ENCODE results near the gene ASPA. TPM values are rescaled to one million over a fixed set of nuclear protein-coding genes. Genes with fewer than 3 reads are reported as not detected.

ASPA gene
- total RNA-seq, 1 donor from 2014 or later = 2.8 TPM

DNA sequence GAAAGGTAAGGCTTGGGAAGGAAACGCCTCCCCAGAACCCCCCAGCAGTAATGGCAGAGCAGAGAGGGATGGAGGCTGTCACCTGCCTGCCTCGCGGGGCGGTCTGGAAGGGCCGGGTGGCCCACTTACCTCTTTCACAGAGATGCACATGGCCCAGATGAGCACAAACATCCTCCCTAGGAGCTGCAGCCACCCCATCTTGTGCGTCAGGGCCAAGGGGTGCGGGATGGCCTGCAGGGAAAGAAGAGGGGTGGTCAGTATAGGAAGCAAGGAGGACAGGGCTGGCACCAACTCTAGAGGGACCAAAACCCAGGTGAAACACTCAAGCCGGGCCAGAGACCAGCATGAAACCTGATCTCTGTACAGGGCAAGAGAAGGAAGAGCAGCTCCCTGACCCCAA lies 52.1 kb downstream of the ASPA start:
- H3K4me3 ChIP-seq = no peak overlapping the region
- TF ChIP-seq, protein P1, sequence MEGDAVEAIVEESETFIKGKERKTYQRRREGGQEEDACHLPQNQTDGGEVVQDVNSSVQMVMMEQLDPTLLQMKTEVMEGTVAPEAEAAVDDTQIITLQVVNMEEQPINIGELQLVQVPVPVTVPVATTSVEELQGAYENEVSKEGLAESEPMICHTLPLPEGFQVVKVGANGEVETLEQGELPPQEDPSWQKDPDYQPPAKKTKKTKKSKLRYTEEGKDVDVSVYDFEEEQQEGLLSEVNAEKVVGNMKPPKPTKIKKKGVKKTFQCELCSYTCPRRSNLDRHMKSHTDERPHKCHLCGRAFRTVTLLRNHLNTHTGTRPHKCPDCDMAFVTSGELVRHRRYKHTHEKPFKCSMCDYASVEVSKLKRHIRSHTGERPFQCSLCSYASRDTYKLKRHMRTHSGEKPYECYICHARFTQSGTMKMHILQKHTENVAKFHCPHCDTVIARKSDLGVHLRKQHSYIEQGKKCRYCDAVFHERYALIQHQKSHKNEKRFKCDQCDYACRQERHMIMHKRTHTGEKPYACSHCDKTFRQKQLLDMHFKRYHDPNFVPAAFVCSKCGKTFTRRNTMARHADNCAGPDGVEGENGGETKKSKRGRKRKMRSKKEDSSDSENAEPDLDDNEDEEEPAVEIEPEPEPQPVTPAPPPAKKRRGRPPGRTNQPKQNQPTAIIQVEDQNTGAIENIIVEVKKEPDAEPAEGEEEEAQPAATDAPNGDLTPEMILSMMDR (IDR thresholded peaks at IDR 0.05; ENCODE audit: borderline replicate concordance) = no peak
- no peaks in the 10 kb centered on the region for H3K27me3 ChIP-seq (ENCODE audit: low read depth)
- DNase-seq = no peak
- peaks cover 37% of the 10 kb centered on the region for H3K4me1 ChIP-seq
- H3K27ac ChIP-seq (replicated peaks) = no peak overlapping the region
- intact Hi-C loops (cut with micrococcal nuclease) = no loop called here
- no peaks in the 10 kb centered on the region for H3K9me3 ChIP-seq (replicated peaks)
- H3K36me3 ChIP-seq = no peaks in the 10 kb centered on the region

DNA sequence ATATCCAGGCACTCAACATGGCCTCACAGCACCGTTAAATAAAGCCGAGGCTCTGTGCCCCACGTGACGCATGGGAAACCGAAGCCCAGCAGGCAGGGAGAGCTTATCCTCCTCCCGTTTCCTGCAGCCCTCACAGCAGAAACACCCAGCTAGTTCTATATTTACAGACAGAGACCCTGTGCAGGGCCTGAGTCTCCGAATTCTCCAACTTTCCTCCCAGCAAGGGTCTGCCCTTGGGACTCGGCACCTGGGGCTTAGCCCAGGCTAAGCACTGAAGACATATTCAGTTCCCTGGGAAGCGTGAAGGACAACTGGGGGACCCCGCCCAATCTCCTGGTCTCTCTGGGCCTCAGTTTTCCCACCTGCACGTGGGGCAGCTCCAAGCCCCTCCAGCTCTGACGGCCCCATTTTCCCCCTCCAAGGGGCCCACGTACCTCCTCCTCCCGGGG lies 52.6 kb downstream of the ASPA start:
- DNase-seq = no peak
- H3K4me3 ChIP-seq = peak overlapping the region; percentile 36

DNA sequence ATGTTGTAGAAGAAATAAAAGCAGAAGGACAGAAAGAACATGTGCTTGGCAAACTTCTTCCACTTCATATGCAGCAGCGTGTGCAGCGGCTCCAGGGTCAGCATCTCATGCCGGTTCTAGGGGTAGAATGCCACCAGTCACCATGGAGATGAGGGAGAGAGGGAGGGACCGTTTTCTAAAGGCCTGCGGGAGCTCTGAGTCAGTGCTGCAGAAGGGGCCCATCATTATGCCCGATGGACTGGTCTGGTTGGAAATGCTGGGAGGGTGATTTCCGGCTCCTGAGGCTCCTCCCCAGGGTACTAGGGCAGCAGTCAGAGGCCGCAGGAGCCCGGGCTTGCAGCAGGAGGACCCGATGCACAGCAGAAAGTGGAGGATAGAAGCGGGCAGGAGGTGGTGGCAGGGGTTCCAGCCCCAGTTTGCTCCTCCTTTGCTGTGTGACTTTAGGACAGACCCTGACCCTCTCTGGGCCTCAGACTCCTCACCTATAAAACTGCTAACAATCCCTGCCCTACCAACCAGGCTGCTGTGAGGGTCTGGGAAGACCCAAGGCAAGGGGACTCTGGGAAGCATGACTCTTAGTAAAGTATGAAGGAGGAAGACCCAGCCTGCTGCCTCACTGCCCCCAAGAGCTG lies 53.2 kb downstream of the ASPA start:
- H3K27ac ChIP-seq (replicated peaks) = peak overlapping the region; percentile 84

More for the DNA sequence above, 52.6 kb downstream of the ASPA start:
- peaks cover 37% of the 10 kb centered on the region for H3K4me1 ChIP-seq
- intact Hi-C loops (cut with micrococcal nuclease) = no loop called here
- no peaks in the 10 kb centered on the region for H3K36me3 ChIP-seq
- H3K27me3 ChIP-seq (ENCODE audit: low read depth) = no peaks in the 10 kb centered on the region
- peak overlapping the region; percentile 84 for H3K27ac ChIP-seq (replicated peaks)
- TF ChIP-seq, protein P1 (IDR thresholded peaks at IDR 0.05; ENCODE audit: borderline replicate concordance) = no peak
- H3K9me3 ChIP-seq (replicated peaks) = no peaks in the 10 kb centered on the region

DNA sequence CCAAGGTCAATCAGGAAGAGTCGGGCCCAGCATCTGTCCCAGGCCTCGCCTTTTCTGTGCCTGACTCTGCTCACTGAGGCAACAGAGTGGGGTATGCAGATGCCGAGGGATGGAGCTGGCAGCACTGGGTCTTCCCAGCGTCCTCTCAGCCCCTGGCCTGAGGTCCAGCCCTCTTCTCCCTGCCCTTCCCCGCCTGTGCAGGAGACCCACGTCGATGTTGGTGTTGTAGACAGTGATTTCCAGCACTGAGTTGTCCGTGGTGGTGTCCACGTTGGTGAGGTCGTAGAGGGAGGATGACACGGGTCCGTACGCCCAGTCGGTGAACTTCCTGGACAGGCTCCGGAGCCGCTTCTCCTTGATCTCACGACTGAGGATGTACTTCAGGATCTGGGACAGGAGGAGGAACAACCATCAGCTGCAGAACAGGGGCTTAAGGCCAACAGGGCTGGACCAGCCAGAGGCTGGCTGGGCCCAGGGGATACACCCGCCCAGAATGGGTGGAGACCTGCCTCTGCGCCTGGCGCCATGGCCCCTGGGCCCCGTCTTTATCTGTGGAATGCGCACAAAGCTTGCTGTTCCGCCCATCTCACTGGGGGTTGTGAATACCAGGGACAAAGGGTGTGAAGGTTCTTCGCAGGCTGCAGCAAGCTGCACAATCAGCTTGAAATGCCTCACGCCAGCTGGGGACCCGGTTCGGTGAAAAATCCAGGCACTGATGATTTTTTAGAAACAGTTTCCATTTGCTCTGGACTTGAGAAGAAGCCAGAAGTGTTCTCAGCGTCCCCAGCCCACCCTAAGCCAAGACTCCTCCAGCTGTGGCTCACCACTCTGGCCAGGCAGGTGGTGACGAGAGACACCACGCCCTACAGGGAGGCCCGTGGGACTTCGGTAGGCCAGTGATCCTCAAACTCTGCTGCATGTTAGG lies 54.3 kb downstream of the ASPA start:
- Histone ChIP-seq H3K9me3 (replicated peaks) (no peaks in the 10 kb centered on the region), H3K4me1 (peaks cover 42% of the 10 kb centered on the region), H3K27ac (replicated peaks) (peak overlapping the region; percentile 84), H3K4me3 (peak overlapping the region; percentile 47), H3K36me3 (no peaks in the 10 kb centered on the region), H3K27me3 (ENCODE audit: low read depth) (no peaks in the 10 kb centered on the region)
- TF ChIP-seq, protein P1 (IDR thresholded peaks at IDR 0.05; ENCODE audit: borderline replicate concordance) = no peak
- intact Hi-C loops (cut with micrococcal nuclease) = no loop called here
- peak; percentile 85 for DNase-seq

More for the DNA sequence above, 53.2 kb downstream of the ASPA start:
- H3K4me1 ChIP-seq = peaks cover 37% of the 10 kb centered on the region
- H3K4me3 ChIP-seq = peak overlapping the region; percentile 36
- TF ChIP-seq, protein P1 (IDR thresholded peaks at IDR 0.05; ENCODE audit: borderline replicate concordance) = no peak
- no peaks in the 10 kb centered on the region for H3K36me3 ChIP-seq
- DNase-seq = no peak
- intact Hi-C loops (cut with micrococcal nuclease) = no loop called here
- H3K27me3 ChIP-seq (ENCODE audit: low read depth) = no peaks in the 10 kb centered on the region
- H3K9me3 ChIP-seq (replicated peaks) = no peaks in the 10 kb centered on the region

DNA sequence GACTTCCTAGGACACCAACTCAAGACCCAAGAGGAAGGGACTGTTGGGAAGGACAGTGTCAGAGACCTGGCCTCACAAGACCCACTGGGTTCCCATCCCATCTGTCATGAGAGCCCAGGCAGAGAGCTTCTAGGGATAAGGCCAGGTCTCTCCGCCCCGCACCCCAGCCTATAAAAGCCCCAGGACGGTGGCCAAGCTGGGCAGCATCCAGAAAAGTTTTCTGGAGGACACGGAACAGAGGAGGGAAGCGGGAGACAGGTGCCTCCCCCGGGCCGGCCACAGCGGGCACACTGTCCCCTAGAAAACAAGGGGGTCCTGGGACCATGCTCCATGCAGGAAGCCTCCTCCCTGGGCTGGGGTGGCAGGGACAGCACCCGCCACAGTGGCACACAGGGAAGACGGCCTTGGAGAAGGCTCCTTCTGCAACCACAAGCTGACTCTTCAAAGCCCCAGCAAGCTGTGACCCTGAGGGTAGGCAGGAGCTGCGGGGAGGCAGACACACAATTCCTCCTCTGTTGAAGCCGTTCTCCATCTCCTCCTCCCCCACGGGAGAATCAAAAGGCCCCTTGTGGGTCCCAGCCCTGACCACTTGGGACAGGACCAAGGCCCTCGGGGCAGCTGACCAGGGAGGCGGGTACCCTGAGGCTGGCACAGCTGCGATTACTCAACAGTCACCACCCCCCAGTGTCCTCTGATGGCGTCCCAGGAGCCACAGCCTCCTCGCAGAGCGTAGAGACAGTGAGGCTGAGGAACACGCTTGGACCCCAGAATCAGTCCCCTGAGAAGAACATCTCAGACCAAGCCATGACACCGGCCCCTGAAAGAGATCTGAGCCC lies 55.7 kb downstream of the ASPA start:
- no peaks in the 10 kb centered on the region for H3K27me3 ChIP-seq (ENCODE audit: low read depth)
- intact Hi-C loops (cut with micrococcal nuclease) = no loop called here
- DNase-seq = peak; percentile 53
- no peaks in the 10 kb centered on the region for H3K36me3 ChIP-seq
- H3K9me3 ChIP-seq (replicated peaks) = no peaks in the 10 kb centered on the region
- TF ChIP-seq, protein P1 (IDR thresholded peaks at IDR 0.05; ENCODE audit: borderline replicate concordance) = no peak
- peaks cover 52% of the 10 kb centered on the region for H3K4me1 ChIP-seq
- H3K27ac ChIP-seq (replicated peaks) = peak overlapping the region; percentile 84
- no peak overlapping the region for H3K4me3 ChIP-seq

All from left ventricle myocardium inferior (tissue), 1 donor.